IMR-90 (cell line): ENCODE data around the gene PHKG2.

ENCODE experiments used
- BHLHE40 ChIP-seq: fragments of 150-350 bp; IDR thresholded peaks from 2 replicates; pipeline ENCODE4 v1.6.1; 2016; ENCODE audit warnings: mild to moderate bottlenecking, low read depth, low read length
- TF ChIP-seq, protein P1 (sequence below): conservative IDR thresholded peaks from 2 replicates; pipeline ENCODE4 v1.5.1; 2012; ENCODE audit warnings: mild to moderate bottlenecking, low read depth, low read length, improper control_type of control experiment

DNA sequence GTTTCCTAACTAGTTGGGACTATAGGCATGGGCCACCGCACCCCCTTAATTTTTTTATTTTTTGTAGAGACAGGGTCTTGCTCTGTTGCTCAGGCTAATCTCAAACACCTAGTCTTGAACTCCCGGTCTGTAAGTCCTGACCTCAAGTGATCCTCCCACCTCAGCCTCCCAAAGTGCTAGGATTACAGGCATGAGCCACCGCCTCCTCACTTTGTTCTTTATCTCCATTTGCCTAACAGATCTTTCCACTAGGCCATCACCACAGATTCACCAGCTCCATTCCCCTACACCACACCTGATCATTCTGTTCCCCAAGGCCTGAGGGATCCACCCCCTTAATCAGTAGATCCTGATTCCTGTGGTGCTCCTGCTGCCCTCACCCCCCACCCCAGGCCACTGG, 46.4 kb downstream of the PHKG2 start:
- TF ChIP-seq, protein P1, sequence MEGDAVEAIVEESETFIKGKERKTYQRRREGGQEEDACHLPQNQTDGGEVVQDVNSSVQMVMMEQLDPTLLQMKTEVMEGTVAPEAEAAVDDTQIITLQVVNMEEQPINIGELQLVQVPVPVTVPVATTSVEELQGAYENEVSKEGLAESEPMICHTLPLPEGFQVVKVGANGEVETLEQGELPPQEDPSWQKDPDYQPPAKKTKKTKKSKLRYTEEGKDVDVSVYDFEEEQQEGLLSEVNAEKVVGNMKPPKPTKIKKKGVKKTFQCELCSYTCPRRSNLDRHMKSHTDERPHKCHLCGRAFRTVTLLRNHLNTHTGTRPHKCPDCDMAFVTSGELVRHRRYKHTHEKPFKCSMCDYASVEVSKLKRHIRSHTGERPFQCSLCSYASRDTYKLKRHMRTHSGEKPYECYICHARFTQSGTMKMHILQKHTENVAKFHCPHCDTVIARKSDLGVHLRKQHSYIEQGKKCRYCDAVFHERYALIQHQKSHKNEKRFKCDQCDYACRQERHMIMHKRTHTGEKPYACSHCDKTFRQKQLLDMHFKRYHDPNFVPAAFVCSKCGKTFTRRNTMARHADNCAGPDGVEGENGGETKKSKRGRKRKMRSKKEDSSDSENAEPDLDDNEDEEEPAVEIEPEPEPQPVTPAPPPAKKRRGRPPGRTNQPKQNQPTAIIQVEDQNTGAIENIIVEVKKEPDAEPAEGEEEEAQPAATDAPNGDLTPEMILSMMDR = no peak
- no peak for TF ChIP-seq BHLHE40
